ENCODE data around the gene EIF3D.

The EIF3D gene

GRCh38 chr22:36571991-36572390 lies 43.0 kb upstream of the EIF3D start:
- TF ChIP-seq, protein P1, sequence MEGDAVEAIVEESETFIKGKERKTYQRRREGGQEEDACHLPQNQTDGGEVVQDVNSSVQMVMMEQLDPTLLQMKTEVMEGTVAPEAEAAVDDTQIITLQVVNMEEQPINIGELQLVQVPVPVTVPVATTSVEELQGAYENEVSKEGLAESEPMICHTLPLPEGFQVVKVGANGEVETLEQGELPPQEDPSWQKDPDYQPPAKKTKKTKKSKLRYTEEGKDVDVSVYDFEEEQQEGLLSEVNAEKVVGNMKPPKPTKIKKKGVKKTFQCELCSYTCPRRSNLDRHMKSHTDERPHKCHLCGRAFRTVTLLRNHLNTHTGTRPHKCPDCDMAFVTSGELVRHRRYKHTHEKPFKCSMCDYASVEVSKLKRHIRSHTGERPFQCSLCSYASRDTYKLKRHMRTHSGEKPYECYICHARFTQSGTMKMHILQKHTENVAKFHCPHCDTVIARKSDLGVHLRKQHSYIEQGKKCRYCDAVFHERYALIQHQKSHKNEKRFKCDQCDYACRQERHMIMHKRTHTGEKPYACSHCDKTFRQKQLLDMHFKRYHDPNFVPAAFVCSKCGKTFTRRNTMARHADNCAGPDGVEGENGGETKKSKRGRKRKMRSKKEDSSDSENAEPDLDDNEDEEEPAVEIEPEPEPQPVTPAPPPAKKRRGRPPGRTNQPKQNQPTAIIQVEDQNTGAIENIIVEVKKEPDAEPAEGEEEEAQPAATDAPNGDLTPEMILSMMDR (IDR thresholded peaks at IDR 0.05; ENCODE audit: unreplicated experiment in 3 of 3): no peak
- Mint-ChIP-seq H3K27ac (no peak overlapping the region), H3K27me3 (ENCODE audit: low read depth) (peaks cover 16% of the 10 kb centered on the region), H3K9me3 (no peaks in the 10 kb centered on the region), H3K4me3 (no peak overlapping the region), H3K4me1 (no peaks in the 10 kb centered on the region), H3K36me3 (ENCODE audit: low read depth) (no peaks in the 10 kb centered on the region)

- Mint-ChIP-seq H3K4me3 (no peak overlapping the region), H3K27me3 (ENCODE audit: low read depth) (peaks cover 23% of the 10 kb centered on the region), H3K36me3 (ENCODE audit: low read depth) (no peaks in the 10 kb centered on the region), H3K9me3 (no peaks in the 10 kb centered on the region), H3K4me1 (no peaks in the 10 kb centered on the region), H3K27ac (no peak overlapping the region)
- TF ChIP-seq, protein P1 (IDR thresholded peaks at IDR 0.05; ENCODE audit: unreplicated experiment in 3 of 3): peak in 1 of 3 experiments; percentile 24
These were observed 41.0 kb upstream of the EIF3D start for GRCh38 chr22:36569999-36570398.

DNA sequence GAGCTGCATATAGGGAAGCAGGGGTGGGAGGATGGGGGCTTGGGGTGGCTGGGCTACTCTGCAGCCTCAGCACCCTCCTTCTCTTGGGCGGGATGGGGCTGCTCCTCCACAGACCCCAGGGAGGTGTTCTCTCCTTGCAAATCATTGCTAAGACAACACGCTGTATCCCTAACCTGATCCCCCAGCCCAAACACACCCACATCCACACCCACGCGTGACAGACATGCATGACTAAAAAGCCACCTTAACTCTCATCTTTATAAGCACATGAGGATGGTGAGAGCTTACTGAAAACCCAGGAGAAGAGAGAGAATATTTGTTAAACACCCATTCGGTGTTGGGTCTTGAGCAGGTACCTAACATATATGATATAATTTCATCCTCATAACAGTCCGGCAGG lies 39.9 kb upstream of the EIF3D start:
- H3K9me3 Mint-ChIP-seq: no peaks in the 10 kb centered on the region
- peaks cover 22% of the 10 kb centered on the region for H3K27me3 Mint-ChIP-seq (ENCODE audit: low read depth)
- no peak overlapping the region for H3K27ac Mint-ChIP-seq
- H3K4me3 Mint-ChIP-seq: no peak overlapping the region
- no peaks in the 10 kb centered on the region for H3K36me3 Mint-ChIP-seq (ENCODE audit: low read depth)
- no peaks in the 10 kb centered on the region for H3K4me1 Mint-ChIP-seq
- TF ChIP-seq, protein P1 (IDR thresholded peaks at IDR 0.05; ENCODE audit: unreplicated experiment in 3 of 3): no peak

DNA sequence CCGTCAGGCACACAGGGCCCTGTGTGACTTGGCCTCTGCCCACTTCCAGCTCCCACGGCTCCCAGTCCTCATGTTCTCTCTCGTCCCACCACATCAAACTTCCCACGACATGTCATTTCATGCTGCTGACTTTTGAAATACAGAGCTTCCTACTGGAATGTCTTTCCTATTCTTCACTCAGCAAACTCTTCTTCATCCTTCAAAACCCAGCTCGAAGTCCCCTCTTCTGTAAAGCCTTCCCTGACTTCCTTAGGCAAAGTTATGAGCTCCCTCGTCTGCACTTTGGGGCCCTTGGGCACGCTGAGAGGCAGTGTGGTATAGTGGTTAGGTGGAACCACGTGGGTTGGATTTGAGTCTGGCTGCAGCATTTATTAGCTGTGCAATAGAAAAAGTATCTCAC lies 37.8 kb upstream of the EIF3D start:
- H3K4me1 Mint-ChIP-seq: peaks cover 10% of the 10 kb centered on the region
- H3K27ac Mint-ChIP-seq: no peak overlapping the region
- H3K4me3 Mint-ChIP-seq: no peak overlapping the region
- no peaks in the 10 kb centered on the region for H3K36me3 Mint-ChIP-seq (ENCODE audit: low read depth)
- TF ChIP-seq, protein P1 (IDR thresholded peaks at IDR 0.05; ENCODE audit: unreplicated experiment in 3 of 3): no peak
- H3K9me3 Mint-ChIP-seq: no peaks in the 10 kb centered on the region
- H3K27me3 Mint-ChIP-seq (ENCODE audit: low read depth): peaks cover 26% of the 10 kb centered on the region

GRCh38 chr22:36565686-36566085 lies 36.7 kb upstream of the EIF3D start:
- no peak overlapping the region for H3K4me3 Mint-ChIP-seq
- no peaks in the 10 kb centered on the region for H3K36me3 Mint-ChIP-seq (ENCODE audit: low read depth)
- no peak overlapping the region for H3K27ac Mint-ChIP-seq
- peaks cover 11% of the 10 kb centered on the region for H3K4me1 Mint-ChIP-seq
- TF ChIP-seq, protein P1 (IDR thresholded peaks at IDR 0.05; ENCODE audit: unreplicated experiment in 3 of 3): no peak
- H3K9me3 Mint-ChIP-seq: no peaks in the 10 kb centered on the region
- peaks cover 26% of the 10 kb centered on the region for H3K27me3 Mint-ChIP-seq (ENCODE audit: low read depth)

DNA sequence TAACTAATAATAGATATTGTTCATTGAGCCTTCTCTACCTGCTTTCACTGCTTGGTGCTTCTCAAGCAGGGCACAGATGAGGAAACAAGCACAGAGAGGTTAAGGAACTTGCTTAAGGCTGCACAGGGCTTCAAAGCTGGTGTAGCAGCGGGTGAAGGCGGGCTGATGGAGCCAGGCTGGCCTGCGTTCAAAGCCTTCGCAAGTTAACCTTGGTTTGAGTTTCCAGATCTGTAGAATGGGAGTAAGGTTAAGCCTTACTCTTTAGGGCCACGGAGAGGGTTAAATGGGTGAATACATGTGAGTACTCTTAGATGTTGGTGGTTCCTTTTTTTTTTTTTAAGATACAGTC lies 36.2 kb upstream of the EIF3D start:
- TF ChIP-seq, protein P1 (IDR thresholded peaks at IDR 0.05; ENCODE audit: unreplicated experiment in 3 of 3): no peak
- H3K4me3 Mint-ChIP-seq: no peak overlapping the region
- H3K36me3 Mint-ChIP-seq (ENCODE audit: low read depth): no peaks in the 10 kb centered on the region
- no peak overlapping the region for H3K27ac Mint-ChIP-seq
- peaks cover 11% of the 10 kb centered on the region for H3K4me1 Mint-ChIP-seq
- H3K27me3 Mint-ChIP-seq (ENCODE audit: low read depth): peaks cover 26% of the 10 kb centered on the region
- no peaks in the 10 kb centered on the region for H3K9me3 Mint-ChIP-seq
